SK-N-SH (cell line): Measurements from ENCODE around the gene ZFPL1. TPM values are rescaled to one million over a fixed set of nuclear protein-coding genes. Genes with fewer than 3 reads are reported as not detected.

Experiments used
- CTCF ChIA-PET: fragments of 300-600, 350-600 bp; formaldehyde crosslinking; extraction: SDS; loops from one replicate; lab custom pipeline; 2021; lab: Yijun Ruan, JAX
- POLR2A ChIA-PET: fragments of 350-600 bp; sonication (Branson Sonifier 250); formaldehyde crosslinking; extraction: SDS; loops from one replicate; lab custom pipeline; 2020; ENCODE audit warnings: antibody characterized with exemption, inconsistent platforms; lab: Yijun Ruan, JAX
- DNase-seq: peaks from one replicate; pipeline ENCODE4 v3.0.0; 2012
- H2AFZ ChIP-seq: fragments of 200-600 bp; sonication (generic); 2 replicates; pipeline ENCODE4 v1.8.1; 2016; ENCODE audit warnings: antibody characterized with exemption, mild to moderate bottlenecking, low read depth
- H3F3A ChIP-seq: fragments of 200-600 bp; sonication (generic); replicated peaks from 2 replicates; pipeline ENCODE3; 2016; ENCODE audit warnings: antibody characterized with exemption, mild to moderate bottlenecking; ENCODE audit not compliant: insufficient read depth
- H3K27ac ChIP-seq, 2 experiments: fragments of 200-500 bp in 1 of 2; fragments of 200-600 bp in 1 of 2; sonication (Bioruptor generic) in 1 of 2; sonication (generic), shearing (Covaris generic) in 1 of 2; 2 replicates each; pipeline versions ENCODE4 v1.5.1 to v1.6.1; 2014 to 2016; ENCODE audit warnings: low read depth in 2 of 2, inconsistent platforms in 1 of 2, low read length in 1 of 2, mild to moderate bottlenecking in 1 of 2, mixed read lengths in 1 of 2
- H3K27me3 ChIP-seq: fragments of 200-600 bp; sonication (generic), shearing (Covaris generic); 2 replicates; pipeline ENCODE4 v1.6.1; 2016; ENCODE audit warnings: mixed run types; ENCODE audit not compliant: insufficient read depth
- H3K36me3 ChIP-seq, 2 experiments: fragments of 200-500 bp in 1 of 2; fragments of 200-600 bp in 1 of 2; sonication (Bioruptor generic) in 1 of 2; sonication (generic) in 1 of 2; replicated peaks in 1 of 2; 2 replicates each; pipeline versions ENCODE3 to v1.5.1; 2014 to 2016; ENCODE audit warnings: low read length in 1 of 2, mild to moderate bottlenecking in 1 of 2; ENCODE audit not compliant: insufficient read depth in 2 of 2, control insufficient read depth in 1 of 2
- H3K4me1 ChIP-seq, 2 experiments: fragments of 200-500 bp in 1 of 2; fragments of 200-600 bp in 1 of 2; sonication (Bioruptor generic) in 1 of 2; sonication (generic), shearing (Covaris generic) in 1 of 2; 2 replicates each; pipeline versions ENCODE4 v1.5.1 to v1.6.1; 2014 to 2016; ENCODE audit warnings: low read depth in 1 of 2, low read length in 1 of 2, mixed run types in 1 of 2; ENCODE audit not compliant: insufficient read depth in 2 of 2, control insufficient read depth in 1 of 2
- H3K4me2 ChIP-seq: fragments of 200-600 bp; sonication (generic), shearing (Covaris generic); 2 replicates; pipeline ENCODE4 v1.6.1; 2017; ENCODE audit warnings: mixed run types
- H3K4me3 ChIP-seq, 2 experiments: fragments of 200-500 bp in 1 of 2; fragments of 200-600 bp in 1 of 2; sonication (Bioruptor generic) in 1 of 2; sonication (generic), shearing (Covaris generic) in 1 of 2; 2 replicates each; pipeline versions ENCODE4 v1.5.1 to v1.8.1; 2014 to 2016; ENCODE audit warnings: low read depth in 2 of 2, inconsistent platforms in 1 of 2, low read length in 1 of 2, mild to moderate bottlenecking in 1 of 2, mixed read lengths in 1 of 2, moderate library complexity in 1 of 2
- H3K79me2 ChIP-seq: fragments of 200-600 bp; sonication (generic); 2 replicates; pipeline ENCODE4 v1.8.1; 2017; ENCODE audit warnings: mild to moderate bottlenecking; ENCODE audit not compliant: insufficient read depth
- H3K9ac ChIP-seq: fragments of 200-600 bp; sonication (generic); 2 replicates; pipeline ENCODE4 v1.6.1; 2017; ENCODE audit warnings: mixed run types
- H3K9me2 ChIP-seq: fragments of 200-600 bp; sonication (generic); 2 replicates; pipeline ENCODE4 v1.6.1; 2017; ENCODE audit warnings: mixed run types
- H3K9me3 ChIP-seq: fragments of 200-600 bp; sonication (generic); 2 replicates; pipeline ENCODE4 v1.6.1; 2017; ENCODE audit warnings: mixed run types, mild to moderate bottlenecking, moderate library complexity
- H4K20me1 ChIP-seq: fragments of 200-600 bp; sonication (generic); 2 replicates; pipeline ENCODE4 v1.6.1; 2017; ENCODE audit warnings: mild to moderate bottlenecking, mixed run types; ENCODE audit not compliant: insufficient read depth
- CHD2 ChIP-seq: fragments of 150-350 bp; IDR thresholded peaks from 2 replicates; pipeline ENCODE4 v1.6.1; 2018; ENCODE audit warnings: low read length; ENCODE audit not compliant: partially characterized antibody
- ELF1 ChIP-seq: IDR thresholded peaks from 2 replicates; pipeline ENCODE4 v1.4.0; 2012
- EZH2phosphoT487 ChIP-seq: fragments of 200-600 bp; sonication (generic); IDR thresholded peaks from 2 replicates; pipeline ENCODE4 v1.6.1; 2017; ENCODE audit warnings: low read depth, mixed run types, mild to moderate bottlenecking, antibody characterized with exemption, moderate library complexity, borderline replicate concordance
- FOSL2 ChIP-seq: IDR thresholded peaks from 2 replicates; pipeline ENCODE4 v1.4.0; 2012; ENCODE audit warnings: low read depth, mild to moderate bottlenecking, moderate library complexity, borderline replicate concordance
- FOXJ3 ChIP-seq: sonication (generic); formaldehyde crosslinking; IDR thresholded peaks from 2 replicates; pipeline ENCODE4 v1.5.1; 2020; ENCODE audit warnings: mild to moderate bottlenecking, missing genetic modification reagents
- FOXM1 ChIP-seq: IDR thresholded peaks from 2 replicates; pipeline ENCODE4 v1.4.0; 2012; ENCODE audit warnings: low read depth, mild to moderate bottlenecking
- GABPA ChIP-seq: IDR thresholded peaks from 2 replicates; pipeline ENCODE4 v1.4.0; 2012; ENCODE audit warnings: low read depth, mild to moderate bottlenecking
- GATA2 ChIP-seq: sonication (generic); formaldehyde crosslinking; IDR thresholded peaks from 2 replicates; pipeline ENCODE4 v1.5.0; 2020; ENCODE audit warnings: mild to moderate bottlenecking, missing genetic modification reagents
- MXI1 ChIP-seq: IDR thresholded peaks from 2 replicates; pipeline ENCODE4 v1.6.1; 2012; ENCODE audit warnings: mild to moderate bottlenecking, low read depth, low read length, improper control_type of control experiment
- NRF1 ChIP-seq: IDR thresholded peaks from 2 replicates; pipeline ENCODE4 v1.6.1; 2012; ENCODE audit warnings: low read depth, mild to moderate bottlenecking, low read length
- RAD21 ChIP-seq: IDR thresholded peaks from 2 replicates; pipeline ENCODE4 v1.6.1; 2012; ENCODE audit warnings: mild to moderate bottlenecking, low read length
- RCOR1 ChIP-seq: fragments of 150-350 bp; IDR thresholded peaks from 2 replicates; pipeline ENCODE4 v1.6.1; 2017; ENCODE audit warnings: antibody characterized with exemption, low read length
- RXRA ChIP-seq: IDR thresholded peaks from 2 replicates; pipeline ENCODE4 v1.4.0; 2012; ENCODE audit warnings: low read depth, mild to moderate bottlenecking, borderline replicate concordance
- TCF12 ChIP-seq: IDR thresholded peaks from 2 replicates; pipeline ENCODE4 v1.4.0; 2012
- TEAD4 ChIP-seq: IDR thresholded peaks from 2 replicates; pipeline ENCODE4 v1.4.0; 2012; ENCODE audit warnings: mild to moderate bottlenecking, borderline replicate concordance; ENCODE audit not compliant: insufficient read depth
- YY1 ChIP-seq: IDR thresholded peaks from 2 replicates; pipeline ENCODE4 v1.4.0; 2012; ENCODE audit warnings: low read depth, mild to moderate bottlenecking
- WGBS: methylation state at CpG from one replicate; pipeline ENCODE4 v1.1.6; 2017; ENCODE audit warnings: low lambda C conversion rate; 5-methylcytosine and 5-hydroxymethylcytosine counted together
- polyA plus RNA-seq, 3 experiments: library from polyadenylated mRNA; depleted of rRNA; stranded (reverse); fragments of >200 nt; gene quantifications; 2 replicates each; pipeline ENCODE4 v1.2.3, GENCODE V29; 2012
- TF ChIP-seq, protein P1 (sequence below): IDR thresholded peaks from 2 replicates; pipeline ENCODE4 v1.6.1; 2012; ENCODE audit warnings: mild to moderate bottlenecking, low read depth, low read length, moderate library complexity
- TF ChIP-seq, protein P2 (sequence below): IDR thresholded peaks from 2 replicates; pipeline ENCODE4 v1.4.0; 2012; ENCODE audit warnings: low read depth
- TF ChIP-seq, protein P3 (sequence below): fragments of 150-350 bp; IDR thresholded peaks from 2 replicates; pipeline ENCODE4 v1.6.1; 2016; ENCODE audit warnings: mild to moderate bottlenecking, low read depth, low read length
- TF ChIP-seq, protein P4 (sequence below): IDR thresholded peaks from 2 replicates; pipeline ENCODE4 v1.4.0; 2012; ENCODE audit warnings: low read depth, borderline replicate concordance
- TF ChIP-seq, protein P5 (sequence below): fragments of 200-600 bp; sonication (generic); IDR thresholded peaks from 2 replicates; pipeline ENCODE4 v1.6.1; 2017; ENCODE audit warnings: antibody characterized with exemption, mild to moderate bottlenecking, moderate library complexity
- TF ChIP-seq, protein P6 (sequence below): IDR thresholded peaks from 2 replicates; pipeline ENCODE4; 2012

The ZFPL1 gene
- polyA plus RNA-seq, 1 of the 3 experiments (the other 2 are of a cell fraction), result 75.9 TPM

DNA sequence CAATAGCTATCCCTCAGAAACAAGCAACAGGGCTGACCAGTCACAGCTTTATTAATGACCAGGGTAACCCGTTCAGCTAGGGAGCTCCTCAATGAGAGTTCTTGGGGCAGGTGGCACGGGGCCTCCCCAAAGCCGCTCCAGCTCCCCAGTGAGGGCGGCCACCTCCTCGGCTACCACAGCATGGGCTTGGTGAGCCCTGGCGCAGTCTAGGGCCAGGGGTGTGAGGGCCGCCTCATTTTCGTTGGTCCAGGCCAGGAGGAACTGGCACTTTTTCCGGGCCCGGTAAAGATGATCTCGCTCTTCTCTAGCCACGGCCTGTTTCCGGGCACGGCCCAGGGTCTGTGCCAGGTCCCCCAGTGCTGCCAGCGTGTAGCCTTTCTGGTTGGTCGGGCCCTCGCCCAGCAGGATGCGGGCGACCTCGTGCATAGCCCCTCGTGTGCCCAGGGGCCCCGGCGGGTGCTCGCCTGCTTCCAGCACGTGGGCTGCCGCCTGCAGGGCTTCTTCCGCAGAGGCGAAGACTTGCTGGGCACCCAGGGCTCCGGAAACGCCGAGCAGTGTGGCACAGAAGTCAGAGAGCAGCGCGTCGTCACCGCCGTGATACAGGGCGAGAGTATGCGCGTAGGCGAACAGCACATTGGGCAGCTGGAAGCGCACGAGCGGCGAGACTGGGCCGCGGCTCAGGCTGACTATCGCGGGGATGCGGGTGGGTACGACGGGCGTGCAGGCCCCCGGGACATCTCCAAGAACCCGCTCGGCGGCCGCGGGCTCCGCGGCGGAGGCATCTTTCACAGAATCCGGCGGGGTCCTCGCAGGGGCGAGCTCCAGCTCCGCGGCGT, 32.6 kb downstream of the ZFPL1 start:
- Histone ChIP-seq H3K4me2 (peak overlapping the region; percentile 93), H3K9ac (peak overlapping the region; percentile 81), H3K9me2 (no peaks in the 10 kb centered on the region), H3K27ac (peak overlapping the region; percentile 67 to 89), H3K27me3 (no peaks in the 10 kb centered on the region), H4K20me1 (no peaks in the 10 kb centered on the region), H2AFZ (no peak overlapping the region), H3K36me3 (peaks cover 34 to 35% of the 10 kb centered on the region in 2 experiments), H3K9me3 (no peaks in the 10 kb centered on the region), H3K4me1 (peaks cover 22 to 51% of the 10 kb centered on the region in 2 experiments; a peak in 3 of 4 replicates), H3K4me3 (peak overlapping the region; percentile 74 to 86), H3F3A (peaks cover 29% of the 10 kb centered on the region), H3K79me2 (peaks cover 37% of the 10 kb centered on the region)
- WGBS, result 46% methylated on average over 38 of the region's 68 CpGs
- peak; percentile 58 for DNase-seq
- POLR2A ChIA-PET, result interaction anchor here (0.5 to 3.4 kb wide), 7 partner anchors 18 to 213 kb away, joined by 3 to 25 read pairs (median 5); partner anchors contain the start of genes ARL2, CAPN1, POLA2 and SYVN1
- CTCF ChIA-PET, result interaction anchor here (1.0 to 3.2 kb wide), 12 partner anchors 8 to 272 kb away, joined by 3 to 27 read pairs (median 8); partner anchors contain the start of genes ARL2, CAPN1, CDC42BPG and SYVN1
- TF ChIP-seq RXRA (no peak), ELF1 (no peak), TEAD4 (no peak), EZH2phosphoT487 (no peak), NRF1 (no peak), GATA2 (CRISPR knock-in tag) (no peak), FOXJ3 (CRISPR knock-in tag) (no peak), MXI1 (peak; percentile 29; the same call in 1 of the 2 replicates), YY1 (no peak), TCF12 (no peak), FOXM1 (no peak), RCOR1 (no peak), GABPA (no peak), CHD2 (no peak), FOSL2 (no peak), RAD21 (no peak)
- TF ChIP-seq, protein P1, sequence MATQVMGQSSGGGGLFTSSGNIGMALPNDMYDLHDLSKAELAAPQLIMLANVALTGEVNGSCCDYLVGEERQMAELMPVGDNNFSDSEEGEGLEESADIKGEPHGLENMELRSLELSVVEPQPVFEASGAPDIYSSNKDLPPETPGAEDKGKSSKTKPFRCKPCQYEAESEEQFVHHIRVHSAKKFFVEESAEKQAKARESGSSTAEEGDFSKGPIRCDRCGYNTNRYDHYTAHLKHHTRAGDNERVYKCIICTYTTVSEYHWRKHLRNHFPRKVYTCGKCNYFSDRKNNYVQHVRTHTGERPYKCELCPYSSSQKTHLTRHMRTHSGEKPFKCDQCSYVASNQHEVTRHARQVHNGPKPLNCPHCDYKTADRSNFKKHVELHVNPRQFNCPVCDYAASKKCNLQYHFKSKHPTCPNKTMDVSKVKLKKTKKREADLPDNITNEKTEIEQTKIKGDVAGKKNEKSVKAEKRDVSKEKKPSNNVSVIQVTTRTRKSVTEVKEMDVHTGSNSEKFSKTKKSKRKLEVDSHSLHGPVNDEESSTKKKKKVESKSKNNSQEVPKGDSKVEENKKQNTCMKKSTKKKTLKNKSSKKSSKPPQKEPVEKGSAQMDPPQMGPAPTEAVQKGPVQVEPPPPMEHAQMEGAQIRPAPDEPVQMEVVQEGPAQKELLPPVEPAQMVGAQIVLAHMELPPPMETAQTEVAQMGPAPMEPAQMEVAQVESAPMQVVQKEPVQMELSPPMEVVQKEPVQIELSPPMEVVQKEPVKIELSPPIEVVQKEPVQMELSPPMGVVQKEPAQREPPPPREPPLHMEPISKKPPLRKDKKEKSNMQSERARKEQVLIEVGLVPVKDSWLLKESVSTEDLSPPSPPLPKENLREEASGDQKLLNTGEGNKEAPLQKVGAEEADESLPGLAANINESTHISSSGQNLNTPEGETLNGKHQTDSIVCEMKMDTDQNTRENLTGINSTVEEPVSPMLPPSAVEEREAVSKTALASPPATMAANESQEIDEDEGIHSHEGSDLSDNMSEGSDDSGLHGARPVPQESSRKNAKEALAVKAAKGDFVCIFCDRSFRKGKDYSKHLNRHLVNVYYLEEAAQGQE, result no peak
- TF ChIP-seq, protein P2, sequence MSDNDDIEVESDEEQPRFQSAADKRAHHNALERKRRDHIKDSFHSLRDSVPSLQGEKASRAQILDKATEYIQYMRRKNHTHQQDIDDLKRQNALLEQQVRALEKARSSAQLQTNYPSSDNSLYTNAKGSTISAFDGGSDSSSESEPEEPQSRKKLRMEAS, result peak; percentile 86
- TF ChIP-seq, protein P3, sequence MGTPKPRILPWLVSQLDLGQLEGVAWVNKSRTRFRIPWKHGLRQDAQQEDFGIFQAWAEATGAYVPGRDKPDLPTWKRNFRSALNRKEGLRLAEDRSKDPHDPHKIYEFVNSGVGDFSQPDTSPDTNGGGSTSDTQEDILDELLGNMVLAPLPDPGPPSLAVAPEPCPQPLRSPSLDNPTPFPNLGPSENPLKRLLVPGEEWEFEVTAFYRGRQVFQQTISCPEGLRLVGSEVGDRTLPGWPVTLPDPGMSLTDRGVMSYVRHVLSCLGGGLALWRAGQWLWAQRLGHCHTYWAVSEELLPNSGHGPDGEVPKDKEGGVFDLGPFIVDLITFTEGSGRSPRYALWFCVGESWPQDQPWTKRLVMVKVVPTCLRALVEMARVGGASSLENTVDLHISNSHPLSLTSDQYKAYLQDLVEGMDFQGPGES, result no peak
- TF ChIP-seq, protein P4, sequence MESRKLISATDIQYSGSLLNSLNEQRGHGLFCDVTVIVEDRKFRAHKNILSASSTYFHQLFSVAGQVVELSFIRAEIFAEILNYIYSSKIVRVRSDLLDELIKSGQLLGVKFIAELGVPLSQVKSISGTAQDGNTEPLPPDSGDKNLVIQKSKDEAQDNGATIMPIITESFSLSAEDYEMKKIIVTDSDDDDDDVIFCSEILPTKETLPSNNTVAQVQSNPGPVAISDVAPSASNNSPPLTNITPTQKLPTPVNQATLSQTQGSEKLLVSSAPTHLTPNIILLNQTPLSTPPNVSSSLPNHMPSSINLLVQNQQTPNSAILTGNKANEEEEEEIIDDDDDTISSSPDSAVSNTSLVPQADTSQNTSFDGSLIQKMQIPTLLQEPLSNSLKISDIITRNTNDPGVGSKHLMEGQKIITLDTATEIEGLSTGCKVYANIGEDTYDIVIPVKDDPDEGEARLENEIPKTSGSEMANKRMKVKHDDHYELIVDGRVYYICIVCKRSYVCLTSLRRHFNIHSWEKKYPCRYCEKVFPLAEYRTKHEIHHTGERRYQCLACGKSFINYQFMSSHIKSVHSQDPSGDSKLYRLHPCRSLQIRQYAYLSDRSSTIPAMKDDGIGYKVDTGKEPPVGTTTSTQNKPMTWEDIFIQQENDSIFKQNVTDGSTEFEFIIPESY, result no peak
- TF ChIP-seq, protein P5, sequence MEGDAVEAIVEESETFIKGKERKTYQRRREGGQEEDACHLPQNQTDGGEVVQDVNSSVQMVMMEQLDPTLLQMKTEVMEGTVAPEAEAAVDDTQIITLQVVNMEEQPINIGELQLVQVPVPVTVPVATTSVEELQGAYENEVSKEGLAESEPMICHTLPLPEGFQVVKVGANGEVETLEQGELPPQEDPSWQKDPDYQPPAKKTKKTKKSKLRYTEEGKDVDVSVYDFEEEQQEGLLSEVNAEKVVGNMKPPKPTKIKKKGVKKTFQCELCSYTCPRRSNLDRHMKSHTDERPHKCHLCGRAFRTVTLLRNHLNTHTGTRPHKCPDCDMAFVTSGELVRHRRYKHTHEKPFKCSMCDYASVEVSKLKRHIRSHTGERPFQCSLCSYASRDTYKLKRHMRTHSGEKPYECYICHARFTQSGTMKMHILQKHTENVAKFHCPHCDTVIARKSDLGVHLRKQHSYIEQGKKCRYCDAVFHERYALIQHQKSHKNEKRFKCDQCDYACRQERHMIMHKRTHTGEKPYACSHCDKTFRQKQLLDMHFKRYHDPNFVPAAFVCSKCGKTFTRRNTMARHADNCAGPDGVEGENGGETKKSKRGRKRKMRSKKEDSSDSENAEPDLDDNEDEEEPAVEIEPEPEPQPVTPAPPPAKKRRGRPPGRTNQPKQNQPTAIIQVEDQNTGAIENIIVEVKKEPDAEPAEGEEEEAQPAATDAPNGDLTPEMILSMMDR, result no peak
- TF ChIP-seq, protein P6, sequence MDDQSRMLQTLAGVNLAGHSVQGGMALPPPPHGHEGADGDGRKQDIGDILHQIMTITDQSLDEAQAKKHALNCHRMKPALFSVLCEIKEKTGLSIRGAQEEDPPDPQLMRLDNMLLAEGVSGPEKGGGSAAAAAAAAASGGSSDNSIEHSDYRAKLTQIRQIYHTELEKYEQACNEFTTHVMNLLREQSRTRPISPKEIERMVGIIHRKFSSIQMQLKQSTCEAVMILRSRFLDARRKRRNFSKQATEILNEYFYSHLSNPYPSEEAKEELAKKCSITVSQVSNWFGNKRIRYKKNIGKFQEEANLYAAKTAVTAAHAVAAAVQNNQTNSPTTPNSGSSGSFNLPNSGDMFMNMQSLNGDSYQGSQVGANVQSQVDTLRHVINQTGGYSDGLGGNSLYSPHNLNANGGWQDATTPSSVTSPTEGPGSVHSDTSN, result no peak; the same call in 1 of the 2 replicates
